ENCODE results near the gene MKS1.

MKS1 gene

GRCh38 chr17:58244963-58245362, 25.9 kb upstream of the MKS1 start:
- no peak for DNase-seq

- DNase-seq = no peak
Observed at GRCh38 chr17:58242171-58242784, 23.2 kb upstream of the MKS1 start.

- DNase-seq = no peak
Observed at GRCh38 chr17:58239987-58240386, 20.9 kb upstream of the MKS1 start.

GRCh38 chr17:58238147-58238634, 19.1 kb upstream of the MKS1 start, which contains the start of gene LPO:
LPO (plus strand) TSS chr17:58238584; CDS start chr17:58242980, 4,396 bp downstream.
- no peak for DNase-seq

- no peak for DNase-seq
Observed at GRCh38 chr17:58236394-58236793, 17.3 kb upstream of the MKS1 start.

GRCh38 chr17:58235821-58236220, 16.8 kb upstream of the MKS1 start:
- no peak for DNase-seq

GRCh38 chr17:58234512-58234911, 15.5 kb upstream of the MKS1 start:
- DNase-seq = no peak

- DNase-seq = no peak
Observed at GRCh38 chr17:58233543-58233942, 14.5 kb upstream of the MKS1 start.

GRCh38 chr17:58232707-58233156, 13.7 kb upstream of the MKS1 start:
- DNase-seq = no peak

- no peak for DNase-seq
Observed at GRCh38 chr17:58231641-58232040, 12.6 kb upstream of the MKS1 start.

GRCh38 chr17:58229881-58230280, 10.8 kb upstream of the MKS1 start:
- DNase-seq = no peak

GRCh38 chr17:58229384-58229783, 10.3 kb upstream of the MKS1 start:
- DNase-seq = no peak

GRCh38 chr17:58228679-58229078, 9.6 kb upstream of the MKS1 start:
- DNase-seq = no peak

GRCh38 chr17:58227733-58228132, 8.7 kb upstream of the MKS1 start:
- no peak for DNase-seq

GRCh38 chr17:58224315-58224714, 5.3 kb upstream of the MKS1 start:
- no peak for DNase-seq

GRCh38 chr17:58219789-58220183, 731 bp upstream of the MKS1 start:
- no peak for DNase-seq

- DNase-seq = no peak
Observed at GRCh38 chr17:58217766-58218165, 1.3 kb downstream of the MKS1 start.

GRCh38 chr17:58215685-58216084, 3.4 kb downstream of the MKS1 start:
- DNase-seq = no peak

GRCh38 chr17:58210922-58211321, 8.1 kb downstream of the MKS1 start:
- DNase-seq = no peak

GRCh38 chr17:58208344-58208743, 10.7 kb downstream of the MKS1 start:
- DNase-seq = no peak

- no peak for DNase-seq
Observed at GRCh38 chr17:58207451-58207850, 11.6 kb downstream of the MKS1 start.

- no peak for DNase-seq
Observed at GRCh38 chr17:58205936-58206335, 13.1 kb downstream of the MKS1 start.

GRCh38 chr17:58204796-58205195, 14.3 kb downstream of the MKS1 start:
- no peak for DNase-seq

GRCh38 chr17:58202859-58203258, 16.2 kb downstream of the MKS1 start:
- DNase-seq = no peak

GRCh38 chr17:58200024-58200633, 18.9 kb downstream of the MKS1 start:
- DNase-seq = peak; percentile 73

Data from NCI-H1436 (cell line).